Tibial nerve (tissue), 4 donors: Measurements from ENCODE around the gene DLST. TPM values are rescaled to one million over a fixed set of nuclear protein-coding genes. Genes with fewer than 3 reads are reported as not detected.

ENCODE experiments used
- DNase-seq, 2 donors: peaks; one replicate each; pipeline ENCODE4 v3.0.0-alpha.2; 2019; ENCODE audit warnings: low spot score in 2 of 2
- H3K27ac ChIP-seq, 4 donors: fragments of 200-600 bp; sonication (generic) in 3 of 4; one replicate each; pipeline ENCODE4 v1.5.1; 2017 to 2019; ENCODE audit warnings: mild to moderate bottlenecking in 1 of 4
- H3K27me3 ChIP-seq, 2 donors: fragments of 200-600 bp; sonication (generic) in 1 of 2; one replicate each; pipeline versions ENCODE4 v1.5.1 to v1.6.0; 2017 to 2019
- H3K36me3 ChIP-seq, 3 donors: fragments of 200-600 bp; sonication (generic); one replicate each; pipeline ENCODE4 v1.5.1; 2018 to 2019
- H3K4me1 ChIP-seq, 4 donors: fragments of 200-600 bp; sonication (generic) in 3 of 4; one replicate each; pipeline ENCODE4 v1.5.1; 2017 to 2019
- H3K4me3 ChIP-seq, 4 donors: fragments of 200-600 bp; sonication (generic) in 3 of 4; one replicate each; pipeline ENCODE4 v1.5.1; 2017 to 2019; ENCODE audit warnings: mild to moderate bottlenecking in 1 of 4, moderate library complexity in 1 of 4
- H3K9me3 ChIP-seq, 4 donors: fragments of 200-600 bp; sonication (generic) in 3 of 4; one replicate each; pipeline ENCODE4 v1.5.1; 2017 to 2019
- EP300 ChIP-seq, 2 donors: sonication (generic); formaldehyde crosslinking; IDR thresholded peaks; one replicate each; pipeline ENCODE4 v1.6.1; 2017; ENCODE audit warnings: antibody characterized with exemption in 2 of 2, mild to moderate bottlenecking in 1 of 2
- POLR2A ChIP-seq, 2 donors: fragments of 450-650 bp; IDR thresholded peaks; one replicate each; pipeline ENCODE4 v1.6.1; 2017; ENCODE audit warnings: antibody characterized with exemption in 2 of 2, mild to moderate bottlenecking in 2 of 2, moderate library complexity in 2 of 2
- WGBS, 2 donors: methylation state at CpG; one replicate each; pipeline ENCODE4 v1.1.5; 2018; 5-methylcytosine and 5-hydroxymethylcytosine counted together
- total RNA-seq, 4 donors: library from RNA; depleted of rRNA; stranded (reverse); fragments of >200 nt; gene quantifications; one replicate each; pipeline ENCODE4 v1.1.0, GENCODE V29; 2016
- TF ChIP-seq, protein P1 (sequence below), 5 experiments: fragments of 200-600 bp in 3 of 5; fragments of 450-650 bp in 2 of 5; sonication (generic) in 3 of 5; IDR thresholded peaks; one replicate each; pipeline ENCODE4 v1.5.1; 2016 to 2019; ENCODE audit warnings: antibody characterized with exemption in 5 of 5, mild to moderate bottlenecking in 3 of 5, moderate library complexity in 2 of 5

Gene DLST
- total RNA-seq, 4 donors from 2014 or later, result 73.5 to 94.8 (median 87.2) TPM

GRCh38 chr14:74855945-74856344 lies 25.8 kb upstream of the DLST start:
- Histone ChIP-seq H3K4me3 (no peak overlapping the region), H3K36me3 (no peaks in the 10 kb centered on the region), H3K27ac (no peak overlapping the region), H3K9me3 (no peaks in the 10 kb centered on the region), H3K4me1 (peaks cover 0 to 18% (median 4%) of the 10 kb centered on the region in 4 donors), H3K27me3 (no peaks in the 10 kb centered on the region)
- WGBS, 2 donors, result 66 to 81% methylated on average over 4 of the region's 4 CpGs
- TF ChIP-seq POLR2A (IDR thresholded peaks at IDR 0.05), result no peak
- TF ChIP-seq EP300 (IDR thresholded peaks at IDR 0.05), result no peak
- TF ChIP-seq, protein P1, sequence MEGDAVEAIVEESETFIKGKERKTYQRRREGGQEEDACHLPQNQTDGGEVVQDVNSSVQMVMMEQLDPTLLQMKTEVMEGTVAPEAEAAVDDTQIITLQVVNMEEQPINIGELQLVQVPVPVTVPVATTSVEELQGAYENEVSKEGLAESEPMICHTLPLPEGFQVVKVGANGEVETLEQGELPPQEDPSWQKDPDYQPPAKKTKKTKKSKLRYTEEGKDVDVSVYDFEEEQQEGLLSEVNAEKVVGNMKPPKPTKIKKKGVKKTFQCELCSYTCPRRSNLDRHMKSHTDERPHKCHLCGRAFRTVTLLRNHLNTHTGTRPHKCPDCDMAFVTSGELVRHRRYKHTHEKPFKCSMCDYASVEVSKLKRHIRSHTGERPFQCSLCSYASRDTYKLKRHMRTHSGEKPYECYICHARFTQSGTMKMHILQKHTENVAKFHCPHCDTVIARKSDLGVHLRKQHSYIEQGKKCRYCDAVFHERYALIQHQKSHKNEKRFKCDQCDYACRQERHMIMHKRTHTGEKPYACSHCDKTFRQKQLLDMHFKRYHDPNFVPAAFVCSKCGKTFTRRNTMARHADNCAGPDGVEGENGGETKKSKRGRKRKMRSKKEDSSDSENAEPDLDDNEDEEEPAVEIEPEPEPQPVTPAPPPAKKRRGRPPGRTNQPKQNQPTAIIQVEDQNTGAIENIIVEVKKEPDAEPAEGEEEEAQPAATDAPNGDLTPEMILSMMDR (IDR thresholded peaks at IDR 0.05), result no peak
- DNase-seq, result no peak

GRCh38 chr14:74856366-74856765 lies 25.4 kb upstream of the DLST start:
- 88 to 90% methylated on average over 1 of the region's 1 CpG for WGBS, 2 donors

GRCh38 chr14:74858022-74858421 lies 23.7 kb upstream of the DLST start:
- no peaks in the 10 kb centered on the region for H3K36me3 ChIP-seq
- 47 to 68% methylated on average over 1 of the region's 1 CpG for WGBS, 2 donors
- H3K9me3 ChIP-seq, result no peaks in the 10 kb centered on the region
- TF ChIP-seq, protein P1 (IDR thresholded peaks at IDR 0.05), result no peak
- no peak for TF ChIP-seq EP300 (IDR thresholded peaks at IDR 0.05)
- TF ChIP-seq POLR2A (IDR thresholded peaks at IDR 0.05), result no peak
- no peak overlapping the region for H3K27ac ChIP-seq
- no peak overlapping the region for H3K4me3 ChIP-seq
- peaks cover 0 to 17% (median 3%) of the 10 kb centered on the region in 4 donors for H3K4me1 ChIP-seq
- no peaks in the 10 kb centered on the region for H3K27me3 ChIP-seq
- DNase-seq, result no peak

More at GRCh38 chr14:74856366-74856765, 25.4 kb upstream of the DLST start:
- Histone ChIP-seq H3K36me3 (no peaks in the 10 kb centered on the region), H3K4me1 (peaks cover 0 to 22% (median 4%) of the 10 kb centered on the region in 4 donors), H3K9me3 (no peaks in the 10 kb centered on the region), H3K27ac (no peak overlapping the region), H3K27me3 (no peaks in the 10 kb centered on the region), H3K4me3 (no peak overlapping the region)
- DNase-seq, result no peak
- TF ChIP-seq POLR2A (IDR thresholded peaks at IDR 0.05), result no peak
- TF ChIP-seq EP300 (IDR thresholded peaks at IDR 0.05), result no peak
- TF ChIP-seq, protein P1 (IDR thresholded peaks at IDR 0.05), result no peak

- no peaks in the 10 kb centered on the region for H3K9me3 ChIP-seq
- WGBS, 2 donors, result 56 to 68% methylated on average over 10 of the region's 10 CpGs
- peaks cover 0 to 10% (median 0%) of the 10 kb centered on the region in 4 donors for H3K4me1 ChIP-seq
- H3K36me3 ChIP-seq, result no peaks in the 10 kb centered on the region
- TF ChIP-seq EP300 (IDR thresholded peaks at IDR 0.05), result no peak
- TF ChIP-seq POLR2A (IDR thresholded peaks at IDR 0.05), result no peak
- TF ChIP-seq, protein P1 (IDR thresholded peaks at IDR 0.05), result no peak
- no peak for DNase-seq
- no peak overlapping the region for H3K27ac ChIP-seq
- H3K27me3 ChIP-seq, result no peaks in the 10 kb centered on the region
- no peak overlapping the region for H3K4me3 ChIP-seq
Measured at GRCh38 chr14:74859757-74860552, 21.8 kb upstream of the DLST start.
